ENCODE measurements around the gene ANKS1B.
A peak's percentile ranks its signal among the peaks of the same experiment; 100 is the strongest.
"Not testable (repeated sequence)": the region's sequence is repeated elsewhere in the genome, so short reads cannot be mapped to it uniquely, and the experiment has no call there.

ANKS1B gene

DNA sequence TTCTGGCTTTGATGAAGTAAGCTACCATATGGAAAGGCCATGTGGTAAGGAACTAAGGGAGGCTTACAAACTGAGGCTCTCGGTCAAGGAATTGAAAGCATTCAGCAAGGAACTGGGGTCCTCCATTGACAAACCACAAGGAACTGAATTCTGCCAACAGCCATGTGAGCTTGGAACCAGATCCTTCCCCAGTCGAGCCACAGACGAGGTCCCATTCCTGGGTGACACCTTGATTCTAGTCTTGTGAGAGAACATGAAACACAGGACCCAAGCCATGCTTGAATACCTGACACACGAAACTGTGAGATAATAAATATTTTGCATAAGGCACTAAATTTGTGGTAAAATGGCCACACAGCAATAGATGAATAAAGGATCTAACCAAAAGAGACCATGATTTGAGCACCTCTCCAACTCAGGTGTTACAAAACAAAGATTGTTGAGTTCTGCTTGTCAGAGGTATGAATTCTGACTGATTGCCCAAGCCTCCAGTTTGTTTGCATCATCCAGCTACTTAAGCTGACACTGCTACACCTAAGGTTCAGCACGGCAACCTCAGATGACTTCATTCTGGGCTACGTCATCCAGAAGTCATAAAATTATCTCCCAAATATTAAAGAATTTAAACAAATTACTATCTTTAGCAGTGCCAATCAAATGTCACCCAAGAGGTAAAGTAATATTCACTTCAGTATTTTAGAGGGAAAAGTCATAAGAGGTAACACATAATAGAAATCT is 277.8 kb downstream of the ANKS1B start:
- TF ChIP-seq POLR2A (IDR thresholded peaks at IDR 0.05; ENCODE audit: low read length) (no peak), GATA1 (IDR thresholded peaks at IDR 0.05; ENCODE audit: low read depth, low read length) (no peak)
- no peak for DNase-seq

GRCh38 chr12:99704458-99704857 is 280.3 kb downstream of the ANKS1B start:
- TF ChIP-seq GATA1 (IDR thresholded peaks at IDR 0.05; ENCODE audit: low read depth, low read length) (no peak), POLR2A (IDR thresholded peaks at IDR 0.05; ENCODE audit: low read length) (no peak)
- no peak for DNase-seq

DNA sequence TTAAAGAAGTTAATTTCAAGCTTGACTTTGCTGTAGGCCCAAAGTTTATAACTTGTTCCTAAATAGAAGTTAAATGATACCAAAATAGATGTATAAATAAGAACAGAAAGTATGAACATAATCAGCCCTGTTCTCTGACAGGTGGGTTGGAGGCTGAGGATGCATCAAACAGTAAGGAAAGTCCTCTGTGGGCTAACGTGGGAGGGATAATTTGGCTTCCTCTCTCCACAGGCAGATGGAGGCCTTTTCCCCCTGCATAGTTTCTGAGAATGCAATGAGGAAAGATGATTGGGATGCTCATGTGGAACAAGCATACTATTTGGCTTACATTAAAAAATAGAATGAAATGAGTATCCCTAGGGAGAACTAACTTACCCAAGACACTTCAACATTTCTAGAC is 280.7 kb downstream of the ANKS1B start:
- DNase-seq = no peak
- TF ChIP-seq POLR2A (IDR thresholded peaks at IDR 0.05; ENCODE audit: low read length) = no peak
- TF ChIP-seq GATA1 (IDR thresholded peaks at IDR 0.05; ENCODE audit: low read depth, low read length) = no peak

- TF ChIP-seq POLR2A (IDR thresholded peaks at IDR 0.05; ENCODE audit: low read length) (no peak), GATA1 (IDR thresholded peaks at IDR 0.05; ENCODE audit: low read depth, low read length) (no peak)
- DNase-seq = no peak
These were observed 284.7 kb downstream of the ANKS1B start for GRCh38 chr12:99700032-99700431.

GRCh38 chr12:99695050-99695449 is 289.7 kb downstream of the ANKS1B start:
- no peak for TF ChIP-seq GATA1 (IDR thresholded peaks at IDR 0.05; ENCODE audit: low read depth, low read length)
- no peak for TF ChIP-seq POLR2A (IDR thresholded peaks at IDR 0.05; ENCODE audit: low read length)
- no peak for DNase-seq

- no peak for DNase-seq
These were observed 298.6 kb downstream of the ANKS1B start for GRCh38 chr12:99686142-99686541.

DNA sequence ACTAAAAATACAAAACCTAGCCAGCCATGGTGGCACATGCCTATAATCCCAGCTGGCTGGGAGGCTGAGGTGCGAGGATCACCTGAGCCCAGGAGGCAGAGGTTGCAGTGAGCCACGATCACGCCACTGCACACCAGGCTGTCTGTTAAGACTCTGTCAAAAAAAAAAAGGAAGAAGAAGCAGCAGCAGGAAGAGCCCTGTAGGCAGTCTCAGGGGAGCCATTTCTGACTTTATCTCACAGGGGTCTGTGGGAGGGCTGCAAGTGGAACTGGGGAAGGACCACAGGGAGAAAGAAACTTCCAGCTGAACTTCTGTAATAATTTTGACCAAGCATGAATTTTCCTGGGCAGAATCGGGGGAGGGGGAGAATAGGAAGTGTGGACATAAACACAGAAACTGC is 304.5 kb downstream of the ANKS1B start:
- no peak for TF ChIP-seq POLR2A (IDR thresholded peaks at IDR 0.05; ENCODE audit: low read length)
- TF ChIP-seq GATA1 (IDR thresholded peaks at IDR 0.05; ENCODE audit: low read depth, low read length) = no peak
- DNase-seq = no peak

More at GRCh38 chr12:99686142-99686541, 298.6 kb downstream of the ANKS1B start:
- TF ChIP-seq POLR2A (IDR thresholded peaks at IDR 0.05; ENCODE audit: low read length) = no peak
- TF ChIP-seq GATA1 (IDR thresholded peaks at IDR 0.05; ENCODE audit: low read depth, low read length) = no peak

GRCh38 chr12:99670635-99671034 is 314.1 kb downstream of the ANKS1B start:
- DNase-seq = no peak
- no peak for TF ChIP-seq GATA1 (IDR thresholded peaks at IDR 0.05; ENCODE audit: low read depth, low read length)
- TF ChIP-seq POLR2A (IDR thresholded peaks at IDR 0.05; ENCODE audit: low read length) = no peak

DNA sequence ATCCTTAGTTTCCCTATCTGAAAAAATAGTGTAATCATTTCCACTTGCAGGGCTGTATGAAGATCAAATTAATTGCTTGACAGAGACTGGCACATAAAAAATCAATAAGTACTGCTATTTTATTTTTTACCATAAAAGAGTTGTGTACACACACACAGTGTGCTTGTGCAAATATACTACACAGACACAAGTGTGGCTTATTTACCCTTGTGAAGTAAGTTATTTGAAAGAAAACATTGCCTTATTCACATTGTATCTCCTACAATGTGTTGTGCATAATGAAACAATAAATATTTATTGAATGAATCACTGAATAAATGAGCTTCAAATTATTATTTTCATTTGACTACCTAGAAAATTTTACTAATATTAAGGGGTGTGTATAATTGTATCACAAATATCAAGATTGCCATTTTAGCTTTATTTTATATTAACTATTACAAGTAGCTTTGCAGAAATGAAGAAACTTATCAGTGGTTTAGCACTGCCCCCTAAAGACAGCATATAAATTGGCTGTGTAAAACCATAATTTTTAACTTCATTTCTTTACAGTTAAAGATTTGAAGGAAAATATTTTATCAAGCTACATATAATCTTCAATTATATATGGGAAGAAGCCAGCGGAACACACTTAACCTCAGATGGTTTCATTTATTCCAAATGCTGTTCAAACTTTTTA is 325.9 kb downstream of the ANKS1B start:
- TF ChIP-seq POLR2A (IDR thresholded peaks at IDR 0.05; ENCODE audit: low read length) (no peak), GATA1 (IDR thresholded peaks at IDR 0.05; ENCODE audit: low read depth, low read length) (no peak)
- peak in 1 of 2 experiments; percentile 2 for DNase-seq

DNA sequence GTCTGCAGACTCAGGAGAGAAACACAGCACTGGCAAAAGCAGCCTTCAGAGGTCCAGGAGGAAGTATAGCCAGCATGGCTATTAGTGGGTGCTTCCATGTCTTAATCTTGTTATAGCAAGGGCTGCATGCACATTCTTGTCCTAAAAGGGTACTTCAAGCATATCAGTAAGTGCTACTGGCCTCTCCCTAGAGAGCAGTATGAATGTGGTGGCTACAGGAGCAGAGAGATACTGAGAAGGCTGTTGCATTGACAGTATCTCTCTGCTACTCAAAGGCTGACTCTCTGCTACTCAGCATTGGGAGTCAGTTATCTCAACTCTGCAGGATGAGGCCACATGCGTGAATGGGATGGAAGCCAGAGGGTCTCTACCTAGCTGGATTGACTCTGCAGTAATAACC is 335.2 kb downstream of the ANKS1B start:
- DNase-seq = peak; percentile 22 to 67
- TF ChIP-seq POLR2A (IDR thresholded peaks at IDR 0.05; ENCODE audit: low read length) = no peak
- TF ChIP-seq GATA1 (IDR thresholded peaks at IDR 0.05; ENCODE audit: low read depth, low read length) = no peak

- DNase-seq = no peak
- TF ChIP-seq POLR2A (IDR thresholded peaks at IDR 0.05; ENCODE audit: low read length) = no peak
- no peak for TF ChIP-seq GATA1 (IDR thresholded peaks at IDR 0.05; ENCODE audit: low read depth, low read length)
These were observed 336.6 kb downstream of the ANKS1B start for GRCh38 chr12:99648183-99648582.

DNA sequence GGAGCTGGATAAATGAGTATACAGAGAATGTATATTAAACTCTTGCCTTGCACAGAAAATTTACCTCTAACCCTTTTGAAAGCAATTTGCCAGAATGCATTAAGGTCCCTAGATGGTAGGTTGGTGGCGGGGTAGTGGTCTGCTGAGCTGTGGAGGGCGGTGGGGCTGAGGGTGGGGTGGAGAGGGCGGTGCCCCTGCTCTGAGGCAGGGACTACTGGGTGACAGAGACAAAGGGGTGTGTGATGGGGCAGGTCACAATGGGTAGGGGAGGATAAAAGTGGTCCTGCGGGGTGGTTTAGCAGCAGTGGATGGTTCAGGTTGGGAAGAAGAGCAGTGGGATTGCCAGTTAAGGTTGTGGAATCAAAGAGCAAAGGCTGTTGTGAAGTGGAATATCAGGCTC is 337.3 kb downstream of the ANKS1B start, which contains the start of gene GARIN6:
TSS of gene GARIN6 (plus strand) at position 301 of the 400 bp plus-strand sequence. CDS start 422 bp downstream, outside the sequence.
- DNase-seq = no peak
- TF ChIP-seq GATA1 (IDR thresholded peaks at IDR 0.05; ENCODE audit: low read depth, low read length) (no peak), POLR2A (IDR thresholded peaks at IDR 0.05; ENCODE audit: low read length) (no peak)

DNA sequence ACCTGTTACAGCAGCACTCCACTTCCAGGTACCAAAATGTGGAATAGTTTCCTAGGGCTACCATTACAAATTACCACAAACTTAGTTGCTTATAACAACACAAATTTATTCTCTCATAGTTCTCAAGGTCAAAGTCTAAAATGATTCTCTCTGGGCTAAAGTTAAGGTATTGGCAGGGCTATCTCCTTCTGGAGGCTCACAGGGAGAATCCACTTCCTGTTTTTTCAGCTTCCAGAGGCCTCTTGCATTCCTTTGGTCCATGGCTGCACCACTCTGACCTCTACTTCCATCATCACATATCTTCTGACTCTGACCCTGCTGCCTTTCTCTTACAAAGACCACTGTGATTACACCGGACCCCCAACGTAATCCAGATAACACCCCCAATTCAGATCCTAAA is 340.1 kb downstream of the ANKS1B start:
- no peak for DNase-seq
- TF ChIP-seq POLR2A (IDR thresholded peaks at IDR 0.05; ENCODE audit: low read length) (no peak), GATA1 (IDR thresholded peaks at IDR 0.05; ENCODE audit: low read depth, low read length) (no peak)

GRCh38 chr12:99627459-99627858 is 357.3 kb downstream of the ANKS1B start:
- TF ChIP-seq POLR2A (IDR thresholded peaks at IDR 0.05; ENCODE audit: low read length) (no peak), GATA1 (IDR thresholded peaks at IDR 0.05; ENCODE audit: low read depth, low read length) (no peak)
- DNase-seq = no peak

- DNase-seq = not testable (repeated sequence)
These were observed 360.1 kb downstream of the ANKS1B start for GRCh38 chr12:99624591-99624990.

All from erythroblast (primary cell).